ENCODE data around the gene SARNP.

GRCh38 chr12:55833056-55833455, 15.5 kb upstream of the SARNP start:
- TF ChIP-seq, protein P1, sequence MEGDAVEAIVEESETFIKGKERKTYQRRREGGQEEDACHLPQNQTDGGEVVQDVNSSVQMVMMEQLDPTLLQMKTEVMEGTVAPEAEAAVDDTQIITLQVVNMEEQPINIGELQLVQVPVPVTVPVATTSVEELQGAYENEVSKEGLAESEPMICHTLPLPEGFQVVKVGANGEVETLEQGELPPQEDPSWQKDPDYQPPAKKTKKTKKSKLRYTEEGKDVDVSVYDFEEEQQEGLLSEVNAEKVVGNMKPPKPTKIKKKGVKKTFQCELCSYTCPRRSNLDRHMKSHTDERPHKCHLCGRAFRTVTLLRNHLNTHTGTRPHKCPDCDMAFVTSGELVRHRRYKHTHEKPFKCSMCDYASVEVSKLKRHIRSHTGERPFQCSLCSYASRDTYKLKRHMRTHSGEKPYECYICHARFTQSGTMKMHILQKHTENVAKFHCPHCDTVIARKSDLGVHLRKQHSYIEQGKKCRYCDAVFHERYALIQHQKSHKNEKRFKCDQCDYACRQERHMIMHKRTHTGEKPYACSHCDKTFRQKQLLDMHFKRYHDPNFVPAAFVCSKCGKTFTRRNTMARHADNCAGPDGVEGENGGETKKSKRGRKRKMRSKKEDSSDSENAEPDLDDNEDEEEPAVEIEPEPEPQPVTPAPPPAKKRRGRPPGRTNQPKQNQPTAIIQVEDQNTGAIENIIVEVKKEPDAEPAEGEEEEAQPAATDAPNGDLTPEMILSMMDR (IDR thresholded peaks at IDR 0.05; ENCODE audit: poor library complexity): no peak
- TF ChIP-seq EZH2 (IDR thresholded peaks at IDR 0.05; ENCODE audit: borderline replicate concordance): no peak

Measured in hepatocyte (in vitro differentiated cells).